Measurements from ENCODE around the gene UNK. TPM values are rescaled to one million over a fixed set of nuclear protein-coding genes. Genes with fewer than 3 reads are reported as not detected.

UNK gene
- total RNA-seq, 4 donors from 2014 or later: 26.5 to 42.5 (median 31.9) TPM

GRCh38 chr17:75814021-75814395 is 29.4 kb downstream of the UNK start:
- DNase-seq (ENCODE audit: low spot score in 2 of 2): no peak
- intact Hi-C loops (cut with DNase I; ENCODE audit: low total_unique reads): no loop called here
- TF ChIP-seq, protein P1, sequence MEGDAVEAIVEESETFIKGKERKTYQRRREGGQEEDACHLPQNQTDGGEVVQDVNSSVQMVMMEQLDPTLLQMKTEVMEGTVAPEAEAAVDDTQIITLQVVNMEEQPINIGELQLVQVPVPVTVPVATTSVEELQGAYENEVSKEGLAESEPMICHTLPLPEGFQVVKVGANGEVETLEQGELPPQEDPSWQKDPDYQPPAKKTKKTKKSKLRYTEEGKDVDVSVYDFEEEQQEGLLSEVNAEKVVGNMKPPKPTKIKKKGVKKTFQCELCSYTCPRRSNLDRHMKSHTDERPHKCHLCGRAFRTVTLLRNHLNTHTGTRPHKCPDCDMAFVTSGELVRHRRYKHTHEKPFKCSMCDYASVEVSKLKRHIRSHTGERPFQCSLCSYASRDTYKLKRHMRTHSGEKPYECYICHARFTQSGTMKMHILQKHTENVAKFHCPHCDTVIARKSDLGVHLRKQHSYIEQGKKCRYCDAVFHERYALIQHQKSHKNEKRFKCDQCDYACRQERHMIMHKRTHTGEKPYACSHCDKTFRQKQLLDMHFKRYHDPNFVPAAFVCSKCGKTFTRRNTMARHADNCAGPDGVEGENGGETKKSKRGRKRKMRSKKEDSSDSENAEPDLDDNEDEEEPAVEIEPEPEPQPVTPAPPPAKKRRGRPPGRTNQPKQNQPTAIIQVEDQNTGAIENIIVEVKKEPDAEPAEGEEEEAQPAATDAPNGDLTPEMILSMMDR (IDR thresholded peaks at IDR 0.05): no peak
- TF ChIP-seq POLR2A (IDR thresholded peaks at IDR 0.05): no peak
- H3K4me3 ChIP-seq (ENCODE audit: low read depth, poor library complexity, severe bottlenecking): no peak overlapping the region
- WGBS, 2 donors: 90 to 96% methylated on average over 6 of the region's 6 CpGs

GRCh38 chr17:75814900-75815373 is 30.3 kb downstream of the UNK start:
- 49 to 61% methylated on average over 10 to 13 of the region's 13 CpGs for WGBS, 2 donors
- no peak overlapping the region for H3K4me3 ChIP-seq (ENCODE audit: low read depth, poor library complexity, severe bottlenecking)
- intact Hi-C loops (cut with DNase I; ENCODE audit: low total_unique reads): no loop called here
- DNase-seq (ENCODE audit: low spot score in 2 of 2): no peak
- no peak for TF ChIP-seq POLR2A (IDR thresholded peaks at IDR 0.05)
- TF ChIP-seq, protein P1 (IDR thresholded peaks at IDR 0.05): no peak

DNA sequence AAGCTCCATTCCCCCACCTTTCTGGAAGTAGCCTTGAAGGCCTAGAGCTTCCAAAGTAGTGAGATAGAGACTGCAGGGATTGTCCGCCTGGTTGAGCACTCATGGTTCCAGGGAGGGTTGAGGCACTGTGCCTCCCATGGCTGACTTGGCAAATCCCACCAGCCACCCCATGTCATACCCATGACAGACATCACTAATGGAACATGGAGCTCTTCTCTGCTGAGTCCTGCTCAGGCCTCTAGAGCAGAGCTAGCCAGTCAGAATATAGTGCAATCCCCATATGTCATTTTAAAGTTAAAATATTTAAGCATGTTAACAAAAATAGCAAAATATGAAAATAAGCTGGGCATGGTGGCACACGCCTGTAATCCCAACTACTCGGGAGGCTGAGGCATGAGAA is 30.8 kb downstream of the UNK start:
- 88 to 90% methylated on average over 3 of the region's 3 CpGs for WGBS, 2 donors
- no peak for TF ChIP-seq POLR2A (IDR thresholded peaks at IDR 0.05)
- TF ChIP-seq, protein P1 (IDR thresholded peaks at IDR 0.05): no peak
- no peak for DNase-seq (ENCODE audit: low spot score in 2 of 2)
- intact Hi-C loops (cut with DNase I; ENCODE audit: low total_unique reads): no loop called here
- no peak overlapping the region for H3K4me3 ChIP-seq (ENCODE audit: low read depth, poor library complexity, severe bottlenecking)

DNA sequence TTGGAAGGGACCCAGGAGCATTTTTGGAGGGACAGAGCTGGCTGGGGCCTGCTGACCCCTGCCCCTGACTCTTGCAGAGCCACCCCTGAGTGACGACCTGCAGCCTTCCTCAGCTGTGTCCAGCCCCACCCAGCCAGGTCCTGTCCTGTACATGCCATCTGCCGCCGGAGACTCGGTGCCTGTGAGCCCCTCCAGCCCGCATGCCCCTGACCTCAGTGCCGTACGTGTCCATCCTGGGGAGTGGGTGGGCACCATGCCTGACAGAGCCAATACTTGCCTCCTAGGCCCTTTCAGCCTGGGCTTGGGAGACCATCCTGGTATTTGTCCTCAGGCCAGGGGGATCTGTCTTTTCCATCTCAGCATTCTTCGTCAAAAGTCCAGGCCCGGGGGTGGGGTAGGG is 32.1 kb downstream of the UNK start:
- TF ChIP-seq POLR2A (IDR thresholded peaks at IDR 0.05): no peak
- TF ChIP-seq, protein P1 (IDR thresholded peaks at IDR 0.05): no peak
- 86 to 96% methylated on average over 7 to 8 of the region's 9 CpGs for WGBS, 2 donors
- no peak overlapping the region for H3K4me3 ChIP-seq (ENCODE audit: low read depth, poor library complexity, severe bottlenecking)
- no peak for DNase-seq (ENCODE audit: low spot score in 2 of 2)
- intact Hi-C loops (cut with DNase I; ENCODE audit: low total_unique reads): no loop called here

DNA sequence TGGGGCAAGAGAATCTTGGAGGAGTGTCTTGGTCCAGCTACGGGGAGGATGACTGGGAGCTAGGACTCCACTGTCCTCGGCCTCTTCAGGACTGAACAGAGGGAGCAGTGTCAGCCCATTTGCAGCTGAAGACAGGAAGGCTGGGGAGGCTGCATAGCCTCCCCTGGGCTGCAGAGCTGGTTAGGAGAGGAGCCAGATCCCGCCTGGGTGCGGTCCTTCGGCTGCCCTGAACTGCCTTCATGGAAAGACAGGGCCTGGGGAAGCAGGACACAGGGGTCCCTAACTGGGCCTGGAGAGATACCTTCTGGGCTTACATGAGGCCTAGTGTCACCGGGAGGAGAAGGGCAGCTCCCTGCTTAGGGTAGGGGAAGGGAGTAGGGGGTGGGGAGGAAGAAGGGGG is 33.0 kb downstream of the UNK start:
- intact Hi-C loops (cut with DNase I; ENCODE audit: low total_unique reads): no loop called here
- H3K4me3 ChIP-seq (ENCODE audit: low read depth, poor library complexity, severe bottlenecking): no peak overlapping the region
- TF ChIP-seq, protein P1 (IDR thresholded peaks at IDR 0.05): no peak
- TF ChIP-seq POLR2A (IDR thresholded peaks at IDR 0.05): no peak
- 86 to 91% methylated on average over 6 of the region's 6 CpGs for WGBS, 2 donors
- DNase-seq (ENCODE audit: low spot score in 2 of 2): no peak

DNA sequence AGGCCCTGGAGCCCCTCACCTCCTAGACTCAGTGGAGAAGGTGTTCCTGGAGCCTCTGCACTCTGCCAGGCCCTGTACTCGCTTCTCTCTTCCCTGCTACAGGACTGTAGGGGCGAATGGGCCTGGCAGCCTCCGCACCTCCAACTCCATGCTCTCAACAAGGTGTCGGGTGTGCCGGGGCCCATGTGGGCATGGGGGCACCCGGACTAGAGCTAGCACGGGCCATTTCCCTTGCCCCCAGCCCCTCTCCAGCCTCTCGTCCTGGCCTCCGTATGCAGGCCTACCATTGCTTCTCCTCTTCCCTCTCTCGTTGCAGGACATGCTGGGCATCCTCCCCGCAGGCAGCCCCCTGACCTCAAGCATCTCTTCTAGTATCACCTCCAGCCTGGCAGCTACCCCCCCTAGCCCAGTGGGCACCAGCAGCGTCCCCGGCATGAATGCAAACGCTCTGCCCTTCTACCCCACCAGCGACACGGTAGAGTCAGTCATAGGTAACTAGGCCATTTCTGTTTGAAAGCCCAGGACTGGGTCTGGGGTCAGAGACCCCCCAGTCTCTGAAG is 33.8 kb downstream of the UNK start:
- H3K4me3 ChIP-seq (ENCODE audit: low read depth, poor library complexity, severe bottlenecking): no peak overlapping the region
- WGBS, 2 donors: 93 to 94% methylated on average over 16 of the region's 16 CpGs
- intact Hi-C loops (cut with DNase I; ENCODE audit: low total_unique reads): no loop called here
- TF ChIP-seq, protein P1 (IDR thresholded peaks at IDR 0.05): no peak
- TF ChIP-seq POLR2A (IDR thresholded peaks at IDR 0.05): no peak
- DNase-seq (ENCODE audit: low spot score in 2 of 2): no peak
